Lower lobe of right lung (tissue), 2 donors: ENCODE data around the gene BRF1. TPM values are rescaled to one million over a fixed set of nuclear protein-coding genes. Genes with fewer than 3 reads are reported as not detected.

ENCODE experiments used
- ATAC-seq, 2 donors: fragments of 200-7000 bp; cut with Tn5 transposase; one replicate each; pipeline ENCODE4 v1.9.1; 2020 to 2022; ENCODE audit warnings: mild to moderate bottlenecking in 2 of 2, moderate library complexity in 2 of 2
- DNase-seq: peaks from one replicate; pipeline ENCODE4 v3.0.0-alpha.2; 2020
- H3K27ac ChIP-seq: fragments of 200-600 bp; one replicate; pipeline ENCODE4 v1.8.0; 2022
- H3K27me3 ChIP-seq: fragments of 200-600 bp; one replicate; pipeline ENCODE4 v1.8.0; 2022; ENCODE audit warnings: low read depth
- H3K36me3 ChIP-seq: fragments of 200-600 bp; one replicate; pipeline ENCODE4 v1.8.0; 2022; ENCODE audit warnings: mild to moderate bottlenecking
- H3K4me1 ChIP-seq: fragments of 200-600 bp; one replicate; pipeline ENCODE4 v1.8.0; 2022
- H3K4me3 ChIP-seq: fragments of 200-600 bp; one replicate; pipeline ENCODE4 v1.8.0; 2022; ENCODE audit warnings: mild to moderate bottlenecking
- H3K9me3 ChIP-seq: fragments of 200-600 bp; one replicate; pipeline ENCODE4 v1.8.0; 2022
- CTCF ChIP-seq: fragments of 200-600 bp; IDR thresholded peaks from one replicate; pipeline ENCODE4 v1.8.0; 2022; ENCODE audit warnings: antibody characterized with exemption, mild to moderate bottlenecking
- intact Hi-C: fragments of 100-400 bp; cut with DNase I; formaldehyde crosslinking; loops from one replicate; pipeline ENCODE4 v1.11.0; 2022
- long read RNA-seq: library from polyadenylated mRNA; unstranded; transcript quantifications from one replicate; pipeline ENCODE4 v2.0.0, GENCODE V29; 2021
- total RNA-seq: library from RNA; stranded (reverse); fragmentation: NEBNext Ultra II Directional; extraction: Animal tissue kit (Norgen Biotek cat#: 25700); gene quantifications from one replicate; pipeline ENCODE4 v1.2.1, GENCODE V29; 2021
- donor health status: DM: no; HTN: yes; CAD: no; lungs with severe emphysema.

The BRF1 gene
- total RNA-seq = 35.7 TPM
- long read RNA-seq, transcript BRF1-211 (18 exons, 3,358 nt) = major isoform, 6 of 40 reads
- long read RNA-seq, partial matches to known transcripts = 19 of 40 reads
- long read RNA-seq, other reads (novel, unspliced or antisense) = 13 of 40 reads

- Histone ChIP-seq H3K4me1 (peaks cover 17% of the 10 kb centered on the region), H3K36me3 (no peaks in the 10 kb centered on the region), H3K27ac (peak within 1 kb of the TSS; percentile 95), H3K27me3 (no peaks in the 10 kb centered on the region), H3K4me3 (peak within 1 kb of the TSS; percentile 93), H3K9me3 (no peaks in the 10 kb centered on the region)
- DNase-seq = peak; percentile 97
- ATAC-seq = peak; percentile 96
- TF ChIP-seq CTCF = no peak
- intact Hi-C loops = no loop called here
Measured at GRCh38 chr14:105300542-105301102, at the start of gene BRF1. Gene BRF1 (minus strand): TSS chr14:105301001. CDS start chr14:105300629, 372 bp downstream.

- Histone ChIP-seq H3K27me3 (no peaks in the 10 kb centered on the region), H3K36me3 (peaks cover 24% of the 10 kb centered on the region), H3K4me1 (peaks cover 8% of the 10 kb centered on the region), H3K4me3 (no peak overlapping the region), H3K27ac (no peak overlapping the region), H3K9me3 (no peaks in the 10 kb centered on the region)
- intact Hi-C loops = no loop called here
- ATAC-seq (no peak), DNase-seq (no peak)
- TF ChIP-seq CTCF = no peak
Measured at GRCh38 chr14:105349992-105350391, 49.2 kb upstream of the BRF1 start.

GRCh38 chr14:105348945-105349699 lies 48.3 kb upstream of the BRF1 start:
- Histone ChIP-seq H3K4me3 (no peak overlapping the region), H3K36me3 (peaks cover 15% of the 10 kb centered on the region), H3K4me1 (peaks cover 8% of the 10 kb centered on the region), H3K27ac (no peak overlapping the region), H3K9me3 (no peaks in the 10 kb centered on the region), H3K27me3 (no peaks in the 10 kb centered on the region)
- no peak for ATAC-seq
- no peak for TF ChIP-seq CTCF
- DNase-seq = no peak
- intact Hi-C loops = no loop called here

GRCh38 chr14:105348169-105348944 lies 47.6 kb upstream of the BRF1 start:
- H3K36me3 ChIP-seq = peaks cover 15% of the 10 kb centered on the region
- intact Hi-C loops = no loop called here
- H3K4me3 ChIP-seq = no peak overlapping the region
- ATAC-seq (no peak), DNase-seq (no peak)
- H3K27ac ChIP-seq = no peak overlapping the region
- H3K4me1 ChIP-seq = peaks cover 8% of the 10 kb centered on the region
- H3K9me3 ChIP-seq = no peaks in the 10 kb centered on the region
- TF ChIP-seq CTCF = no peak
- no peaks in the 10 kb centered on the region for H3K27me3 ChIP-seq

GRCh38 chr14:105347587-105347968 lies 46.8 kb upstream of the BRF1 start:
- Histone ChIP-seq H3K27me3 (no peaks in the 10 kb centered on the region), H3K4me3 (no peak overlapping the region), H3K27ac (no peak overlapping the region), H3K4me1 (peaks cover 8% of the 10 kb centered on the region), H3K36me3 (peaks cover 15% of the 10 kb centered on the region), H3K9me3 (no peaks in the 10 kb centered on the region)
- TF ChIP-seq CTCF = no peak
- ATAC-seq = no peak
- intact Hi-C loops = no loop called here
- DNase-seq = no peak
